HL-60/S4 (cell line): ENCODE measurements around the gene PACS1.

Experiments used
- in situ Hi-C: fragments of 300-500 bp; cut with MboI; formaldehyde crosslinking; loops from 2 replicates; pipeline ENCODE4 v1.14.3; 2022; ENCODE audit warnings: low sequenced_read_pairs

The PACS1 gene

DNA sequence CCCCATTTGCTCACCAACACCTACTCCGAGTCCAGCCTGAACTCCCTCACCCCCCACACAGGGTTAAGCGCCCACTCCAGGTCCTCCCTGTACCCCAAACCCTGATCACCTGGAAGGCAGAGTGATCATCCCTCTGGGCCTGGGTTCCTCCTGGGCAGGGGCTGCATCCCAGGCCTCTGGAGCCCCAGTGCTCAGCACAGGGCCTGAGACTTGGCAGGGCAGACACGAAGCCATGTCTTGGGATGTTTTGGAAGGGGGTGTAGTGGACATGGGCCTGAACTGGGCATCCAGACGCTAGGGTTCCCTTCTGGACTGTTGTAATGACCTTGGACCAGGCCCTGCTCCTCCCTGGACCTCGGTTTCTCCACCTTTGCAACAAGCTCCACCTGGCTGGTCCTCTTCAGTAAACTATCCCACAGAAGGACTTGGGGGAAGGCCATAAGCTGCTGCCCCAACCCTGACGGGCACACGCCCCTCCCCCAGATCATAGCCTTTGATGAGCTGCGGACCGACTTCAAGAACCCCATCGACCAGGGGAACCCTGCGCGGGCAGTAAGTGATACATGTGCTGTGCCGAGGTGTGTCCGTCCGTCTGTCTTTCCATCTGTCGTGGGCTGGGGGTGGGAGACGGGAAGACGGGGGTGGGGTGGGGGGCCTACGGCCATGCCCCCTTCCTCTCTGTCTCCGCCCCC lies 211.8 kb downstream of the PACS1 start:
- in situ Hi-C loops, result no loop called here

DNA sequence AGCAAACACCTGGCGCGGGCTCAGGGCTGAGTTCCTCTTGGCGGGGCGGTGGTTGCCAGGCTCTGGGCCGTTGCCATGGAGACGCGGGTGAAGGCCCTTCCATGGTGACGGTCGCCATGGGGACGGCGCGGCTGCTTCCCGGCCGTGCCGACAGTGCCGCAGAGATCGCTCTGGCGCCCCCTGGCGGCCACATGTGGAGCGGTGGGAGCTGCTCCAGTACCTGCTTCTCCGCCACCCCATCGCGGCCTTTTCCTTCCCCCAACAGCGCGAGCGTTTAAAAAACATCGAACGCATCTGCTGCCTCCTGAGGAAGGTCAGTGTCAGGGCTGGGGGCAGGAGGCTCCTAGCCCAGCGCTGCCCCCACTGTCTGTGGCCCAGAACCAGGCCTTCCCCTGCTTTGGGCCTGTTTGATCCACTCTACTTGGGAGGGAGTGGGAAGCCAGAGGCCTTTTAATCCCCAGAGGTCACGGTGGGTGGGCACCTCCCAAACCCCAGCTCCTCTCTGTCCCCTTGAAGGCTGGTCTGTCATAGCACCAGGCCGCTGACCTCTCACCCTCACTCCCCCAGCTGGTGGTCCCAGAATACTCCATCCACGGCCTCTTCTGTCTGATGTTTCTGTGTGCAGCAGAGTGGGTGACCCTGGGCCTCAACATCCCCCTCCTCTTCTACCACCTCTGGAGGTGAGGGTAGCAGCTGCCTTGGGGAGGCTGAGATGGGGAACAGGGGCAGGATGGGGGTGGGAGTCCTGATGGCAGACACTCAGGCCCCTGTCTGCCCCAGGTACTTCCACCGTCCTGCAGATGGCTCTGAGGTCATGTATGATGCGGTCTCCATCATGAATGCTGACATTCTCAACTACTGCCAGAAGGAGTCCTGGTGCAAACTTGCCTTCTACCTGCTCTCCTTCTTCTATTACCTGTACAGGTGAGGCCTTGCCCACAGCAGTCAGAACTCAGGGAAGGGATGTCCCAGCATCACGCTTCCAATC lies 212.7 kb downstream of the PACS1 start:
- in situ Hi-C loops, result no loop called here

DNA sequence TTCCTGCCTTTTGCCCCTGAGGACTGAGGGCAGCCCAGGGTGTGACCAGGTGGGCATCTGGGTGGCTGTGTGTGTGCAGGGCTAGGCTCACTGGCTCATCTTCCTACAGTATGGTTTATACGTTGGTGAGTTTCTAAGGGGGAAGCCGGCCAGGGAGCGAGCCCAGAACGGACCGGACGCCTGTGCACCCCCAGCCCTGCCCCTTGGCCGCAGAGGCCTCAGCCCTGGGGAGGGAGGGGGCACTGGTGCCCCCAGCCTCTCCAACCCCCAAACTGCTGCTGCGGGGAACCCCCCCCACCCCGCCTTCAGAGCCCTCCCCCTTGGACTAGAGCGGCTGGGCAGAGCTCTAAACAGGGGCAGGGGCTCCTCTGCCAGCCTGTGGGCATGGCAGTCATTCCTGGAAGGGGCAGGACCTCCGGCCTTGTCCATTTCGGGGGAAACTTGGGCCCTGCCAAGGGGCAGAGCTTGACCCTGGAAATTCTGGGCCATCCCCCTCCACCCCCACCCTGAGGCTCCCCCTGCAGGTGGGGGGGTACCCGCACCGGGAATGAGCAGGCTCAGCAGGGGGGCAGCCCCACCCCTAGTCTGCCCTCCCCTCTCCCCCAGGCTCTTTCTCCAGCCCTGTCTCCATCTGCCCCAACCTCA lies 213.5 kb downstream of the PACS1 start:
- in situ Hi-C loops, result no loop called here

DNA sequence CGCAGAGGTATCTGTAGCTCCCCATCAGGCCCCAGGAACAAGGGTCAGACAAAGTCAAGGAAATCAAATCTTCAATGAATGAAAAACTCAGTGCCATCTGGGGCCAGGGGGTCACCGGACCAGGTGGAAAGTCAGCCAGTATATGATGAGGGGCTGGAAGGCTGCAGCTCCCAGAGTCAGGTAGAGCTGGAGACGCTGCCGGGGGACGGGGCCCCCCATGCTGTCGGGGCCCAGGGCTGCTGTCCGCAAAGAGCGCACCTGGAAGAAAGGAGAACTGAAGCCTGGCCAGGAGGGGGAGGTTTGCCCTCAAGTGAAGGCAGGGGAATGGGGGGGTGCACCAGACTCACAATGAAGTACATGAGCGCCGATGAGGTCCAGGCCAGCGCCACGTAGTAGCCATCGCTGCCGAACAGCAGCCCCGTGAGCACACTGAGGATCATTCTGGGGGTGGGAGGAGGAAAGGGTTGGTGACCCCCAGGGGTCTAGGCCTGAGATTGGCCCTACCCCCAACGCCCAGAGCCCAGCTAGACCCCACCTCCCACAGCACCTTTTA lies 214.5 kb downstream of the PACS1 start:
- in situ Hi-C loops, result no loop called here

DNA sequence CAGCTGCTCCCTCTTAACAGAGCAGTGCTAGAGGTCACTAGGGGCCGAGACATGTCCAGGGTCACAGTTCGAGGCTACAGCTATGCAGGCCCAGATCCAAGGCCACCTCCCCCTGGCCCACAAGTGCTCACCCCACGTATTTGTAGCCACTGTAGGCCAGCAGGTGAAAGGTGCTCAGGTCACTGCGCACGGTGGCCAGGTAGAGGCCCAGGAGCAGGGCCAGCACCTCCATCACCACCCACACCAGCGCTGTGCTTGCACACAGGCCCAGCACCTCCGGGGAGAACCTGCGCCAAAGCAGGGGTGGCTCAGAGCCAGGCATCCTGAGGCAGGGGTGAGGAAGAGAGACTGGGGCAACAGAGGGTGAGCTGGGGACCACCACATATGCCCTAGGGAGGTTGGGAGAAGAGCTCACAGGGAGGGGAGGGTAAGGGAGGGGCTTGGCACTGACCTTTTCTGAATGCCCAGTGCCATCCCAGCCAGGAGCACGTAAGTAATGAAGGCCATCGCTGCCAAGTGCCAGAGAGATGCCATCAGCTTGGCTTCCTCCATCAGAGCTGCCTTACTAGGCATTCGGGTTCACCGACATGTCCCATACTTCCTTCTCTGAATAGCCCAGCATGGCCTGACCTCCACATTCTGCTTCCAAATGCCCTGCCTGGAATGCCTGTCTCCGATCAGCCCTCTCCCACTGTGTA lies 215.3 kb downstream of the PACS1 start:
- in situ Hi-C loops, result no loop called here

DNA sequence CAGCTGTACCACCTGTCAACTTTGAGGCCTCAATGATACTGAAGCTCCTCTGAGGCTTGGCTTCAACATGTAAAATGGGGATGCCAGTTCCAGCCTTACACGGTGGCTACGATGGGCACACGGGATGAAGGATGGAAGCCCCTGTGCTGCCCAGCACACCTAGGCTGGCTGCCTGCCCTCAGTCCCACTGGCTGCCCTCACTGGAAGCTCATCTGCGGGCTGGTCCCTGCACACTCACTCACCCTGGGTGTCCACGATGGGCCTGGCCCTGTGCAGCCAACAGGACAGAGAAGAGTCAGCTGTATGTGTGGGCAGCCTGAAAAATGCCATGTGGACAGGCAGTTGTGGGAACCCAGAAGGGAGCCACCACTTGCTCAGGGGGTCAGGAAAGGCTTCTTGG lies 216.6 kb downstream of the PACS1 start:
- in situ Hi-C loops, result no loop called here

DNA sequence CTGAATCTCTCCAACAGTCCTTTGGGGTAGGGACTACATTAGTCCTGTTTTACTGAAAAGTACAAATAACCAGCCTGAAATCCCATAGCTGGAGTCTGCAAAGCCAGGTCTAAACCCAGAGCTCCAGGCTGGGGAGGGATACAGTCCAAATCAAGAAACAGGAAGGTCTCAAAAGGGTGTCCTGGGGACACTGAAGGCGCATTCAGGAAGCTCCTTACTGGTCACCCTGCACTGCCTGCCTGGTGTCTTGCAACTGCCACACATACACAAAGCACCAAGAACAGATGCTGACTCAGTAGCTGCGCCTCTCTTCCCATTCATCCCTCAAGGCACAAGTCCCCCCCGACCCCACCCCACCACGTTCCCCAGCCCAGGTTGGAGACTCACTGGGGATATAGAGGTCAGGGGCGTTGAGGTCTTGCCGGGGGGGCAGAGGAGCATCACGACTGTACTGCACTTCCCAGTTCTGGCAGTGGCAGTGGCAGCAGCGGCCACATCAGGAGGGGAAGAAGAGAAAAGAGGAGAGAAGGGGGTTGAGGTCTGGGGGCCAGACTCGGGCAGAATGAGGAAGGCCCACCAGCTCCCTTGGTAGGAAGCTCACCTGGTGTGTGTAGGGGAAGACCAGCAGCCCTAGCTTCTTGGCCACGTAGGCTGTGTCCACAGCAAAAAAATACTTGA lies 217.3 kb downstream of the PACS1 start:
- in situ Hi-C loops, result no loop called here

DNA sequence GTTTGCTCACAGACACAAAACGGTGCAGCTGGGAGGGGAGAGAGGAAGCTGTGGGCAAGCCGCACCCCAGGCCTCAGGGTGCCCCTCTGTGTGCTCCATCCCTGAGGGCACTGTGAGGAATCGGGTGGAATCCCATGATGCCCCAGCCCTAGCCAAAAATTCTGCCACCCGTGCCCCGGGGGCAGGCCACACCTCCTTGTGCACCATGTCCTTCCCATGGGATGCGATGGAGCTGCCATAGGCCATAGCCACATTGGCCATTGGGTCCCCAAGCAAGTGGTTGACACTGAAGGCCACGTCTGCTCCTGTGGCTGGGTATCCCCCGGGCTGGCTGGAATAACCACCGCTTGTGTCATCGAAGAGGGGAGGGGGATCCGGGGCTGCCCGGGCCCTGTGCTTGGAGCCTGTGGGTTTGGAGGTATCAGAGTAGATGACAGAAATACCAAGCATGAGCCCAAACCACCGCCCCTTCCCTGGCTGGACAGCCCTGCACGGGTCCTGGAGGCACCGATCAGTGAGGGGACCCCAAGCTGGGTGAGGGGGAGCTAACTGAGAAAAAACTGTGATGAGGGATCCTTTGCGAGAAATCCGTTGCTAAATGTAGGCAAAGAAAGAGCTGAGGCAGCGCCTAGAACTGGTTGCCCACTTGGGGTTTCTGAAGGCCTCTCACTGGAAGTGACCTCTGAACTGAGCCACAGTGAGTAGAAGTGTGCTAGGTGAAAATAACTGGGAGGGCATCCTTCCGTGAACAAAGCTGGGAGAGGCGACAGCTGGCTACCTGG lies 218.0 kb downstream of the PACS1 start:
- in situ Hi-C loops, result no loop called here

DNA sequence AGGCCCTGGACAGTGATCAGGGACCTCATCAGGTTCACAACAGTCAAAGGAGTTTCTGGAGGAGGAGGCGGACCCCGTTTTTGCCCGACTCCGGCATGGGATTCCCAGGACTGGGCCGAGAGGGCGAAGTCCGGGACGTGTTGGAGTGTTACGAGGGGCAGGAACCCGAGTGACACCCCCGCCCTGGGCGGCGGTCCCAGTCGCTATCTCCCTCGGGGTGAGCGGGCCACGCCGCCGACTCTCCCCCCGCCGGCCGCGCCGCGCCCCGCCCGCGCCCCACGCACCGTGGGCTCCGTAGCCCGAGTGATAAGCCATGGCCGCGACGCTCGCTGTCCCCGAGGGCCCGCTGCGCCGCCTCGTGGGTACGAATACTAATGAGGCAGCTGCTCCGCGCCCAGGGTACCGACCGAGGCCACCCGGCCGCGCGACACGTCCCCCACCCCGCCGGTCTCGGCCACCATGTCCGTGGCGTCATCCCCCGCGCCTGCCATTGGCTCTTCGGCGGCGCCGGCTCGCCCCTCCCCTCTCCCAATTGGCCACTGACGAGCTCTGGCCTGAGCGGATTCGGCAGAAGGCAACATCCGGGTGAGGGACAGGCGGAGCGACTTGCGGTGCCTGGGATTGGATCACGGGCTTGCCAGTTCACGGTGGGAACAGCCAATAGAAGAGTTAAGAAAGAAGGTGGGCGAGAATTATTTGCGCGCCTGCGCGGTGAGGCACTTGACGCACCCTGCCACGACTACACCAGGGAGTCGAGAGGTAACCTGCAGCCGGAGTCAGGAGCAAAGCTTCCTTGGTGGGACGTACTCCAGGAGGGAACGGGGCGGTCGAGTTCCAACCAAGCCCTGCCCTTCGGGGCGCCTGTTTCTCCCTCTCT lies 218.8 kb downstream of the PACS1 start, which contains the start of gene YIF1A:
TSS of gene YIF1A (minus strand) at position 473 of the 877 bp plus-strand sequence. CDS start at position 315, 158 bp downstream.
- in situ Hi-C loops, result no loop called here

DNA sequence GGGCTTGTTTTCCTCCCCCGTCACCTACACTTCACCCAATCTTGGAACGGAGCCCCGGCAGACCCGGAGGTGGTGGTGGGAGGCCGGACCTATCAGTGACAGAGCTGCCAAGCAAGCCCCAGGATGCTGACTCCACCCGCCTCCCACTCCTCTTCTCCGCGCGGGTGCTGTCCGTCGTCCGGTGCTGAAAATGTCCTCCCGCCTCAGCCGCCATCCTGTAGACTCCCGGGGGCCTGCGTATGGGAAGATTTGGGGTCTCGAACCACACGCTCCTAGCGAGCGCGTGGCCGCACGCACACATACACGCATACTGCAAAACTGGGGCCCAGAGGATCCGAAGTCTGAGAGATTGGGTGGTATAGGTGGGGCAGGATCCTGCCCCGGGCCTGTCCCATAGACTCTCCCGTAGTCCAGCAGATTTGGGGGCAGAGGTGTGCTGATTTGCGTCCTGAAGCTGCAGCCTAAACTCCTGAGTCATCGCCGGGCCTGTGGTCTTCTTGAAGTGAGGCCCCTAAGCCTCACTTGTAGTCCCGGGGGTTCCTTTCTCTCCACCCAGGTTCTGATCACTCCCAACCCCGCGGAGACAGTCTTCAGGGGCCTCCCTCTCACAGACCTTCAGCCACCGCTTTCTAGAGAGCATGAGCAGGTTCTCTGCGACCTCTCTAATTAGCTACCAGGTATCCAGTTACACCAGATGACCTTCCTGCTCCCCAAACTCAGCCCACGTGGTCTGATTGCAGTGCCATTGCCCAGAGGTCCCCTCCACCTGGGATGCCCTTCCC lies 219.7 kb downstream of the PACS1 start:
- in situ Hi-C loops, result no loop called here

DNA sequence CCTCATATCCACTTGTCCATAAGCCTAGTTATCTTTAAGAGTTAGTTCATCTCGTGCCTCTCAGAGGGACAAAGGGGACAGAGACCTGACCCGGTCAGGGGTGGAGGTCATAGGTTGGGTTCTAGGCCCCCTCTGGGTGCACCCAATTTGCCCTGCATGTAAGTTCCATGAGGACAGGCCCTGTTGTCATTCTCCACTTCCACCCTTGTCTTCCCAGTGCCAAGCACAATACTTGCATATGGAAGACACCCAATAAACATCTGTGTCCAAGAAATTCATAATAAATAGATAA lies 220.2 kb downstream of the PACS1 start:
- in situ Hi-C loops, result no loop called here

DNA sequence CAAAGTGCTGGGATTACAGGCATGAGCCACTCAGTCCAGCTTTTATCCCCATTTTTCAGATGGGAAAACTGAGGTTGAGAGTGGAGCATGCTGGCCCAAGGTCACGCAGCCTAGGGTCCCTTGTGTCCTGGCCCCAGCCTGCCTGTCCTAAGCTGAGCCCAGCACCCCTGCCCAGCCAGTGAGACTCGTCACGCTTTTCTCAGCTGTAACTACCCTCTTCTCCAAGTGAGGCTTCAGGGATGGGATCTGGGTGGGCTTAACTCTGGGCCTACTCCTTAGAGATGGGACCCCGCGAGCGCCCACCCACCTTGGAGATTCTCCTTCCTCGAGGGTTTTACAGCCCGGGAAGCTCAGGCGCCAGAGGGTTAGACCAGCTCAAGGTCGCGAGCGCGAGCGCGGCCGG lies 221.2 kb downstream of the PACS1 start:
- in situ Hi-C loops, result no loop called here

DNA sequence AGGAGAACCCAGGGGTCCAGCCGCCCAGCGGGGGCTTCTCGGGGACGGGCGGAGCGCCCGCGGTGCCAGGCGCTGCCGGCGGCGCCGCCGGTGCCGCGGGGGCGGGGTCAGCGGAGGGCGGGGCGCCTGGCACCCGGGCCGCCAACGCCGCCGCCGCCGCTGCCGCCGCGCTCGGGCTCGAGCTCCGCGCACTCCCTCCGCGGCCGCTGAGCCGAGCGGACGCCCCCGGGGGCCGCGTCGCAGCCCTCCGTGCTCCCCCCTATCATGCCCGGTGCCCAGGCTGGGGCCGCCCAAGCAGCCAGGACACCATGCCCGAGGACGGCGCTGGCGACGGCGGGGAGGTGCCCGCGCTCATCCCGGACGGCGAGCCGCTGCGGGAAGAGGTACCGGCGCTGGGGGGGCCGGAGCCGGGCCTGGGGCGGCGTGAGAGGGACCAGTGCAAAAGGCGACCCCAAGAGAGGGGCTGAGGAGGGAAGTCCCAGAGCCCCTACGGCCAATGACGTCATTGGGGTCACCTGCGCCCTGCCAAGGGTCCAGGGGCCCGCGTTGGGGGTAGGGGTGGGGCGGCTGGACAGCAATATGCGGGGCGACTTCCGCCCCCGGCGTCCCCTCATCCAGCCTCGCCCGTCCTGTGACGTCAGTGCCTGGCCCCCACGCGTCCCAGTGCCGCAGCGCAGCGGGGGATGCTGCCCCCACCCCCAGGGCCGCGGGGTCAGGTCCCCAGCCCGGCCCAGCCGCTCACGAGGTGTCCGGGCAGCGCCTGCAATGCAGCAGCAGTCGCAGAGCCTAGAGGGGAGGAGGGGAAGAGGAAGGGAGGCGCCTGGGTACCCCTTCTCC lies 221.9 kb downstream of the PACS1 start, which contains the start of gene TMEM151A:
TSS of gene TMEM151A (plus strand) at position 189 of the 837 bp plus-strand sequence. CDS start at position 309, 120 bp downstream.
- in situ Hi-C loops, result no loop called here

DNA sequence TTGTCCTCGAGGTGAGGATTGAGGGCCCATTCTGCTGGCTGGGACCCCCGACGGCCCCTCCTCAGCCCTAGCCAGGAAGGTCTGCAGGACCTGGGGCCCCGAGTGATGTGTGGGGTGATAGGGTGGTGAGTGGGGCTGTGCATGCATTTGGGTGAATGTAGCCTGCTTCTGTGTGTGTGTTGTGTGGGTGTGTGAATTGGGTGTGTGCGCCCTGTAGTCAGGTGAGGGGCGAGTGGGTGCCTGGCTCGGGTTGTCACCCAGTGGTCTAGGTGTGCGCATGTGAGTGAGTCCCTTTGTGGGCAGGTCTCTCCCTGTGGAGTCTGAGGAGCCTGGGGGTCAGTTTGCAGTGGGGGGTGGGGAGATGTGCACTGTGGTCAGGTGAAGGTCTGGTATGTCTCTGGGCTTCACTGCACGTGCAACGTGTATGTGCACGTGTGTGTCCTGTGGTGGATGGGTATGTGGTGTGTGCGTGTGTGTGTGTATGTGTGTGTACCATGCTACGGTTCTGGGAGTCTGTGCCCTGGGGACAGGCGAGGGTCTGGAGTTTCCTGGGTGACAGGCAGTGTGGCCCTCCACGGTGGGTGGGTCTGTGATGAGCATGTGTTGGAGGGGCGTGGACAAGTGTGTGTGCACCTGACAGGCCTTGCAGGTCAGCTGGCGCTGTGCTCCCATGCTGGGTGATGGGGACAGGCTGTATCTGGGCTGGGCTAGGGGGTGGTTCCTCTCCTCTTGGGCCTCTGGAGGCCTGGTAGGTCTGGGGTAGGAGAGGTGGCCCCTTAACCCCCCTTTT lies 222.7 kb downstream of the PACS1 start:
- in situ Hi-C loops, result no loop called here

DNA sequence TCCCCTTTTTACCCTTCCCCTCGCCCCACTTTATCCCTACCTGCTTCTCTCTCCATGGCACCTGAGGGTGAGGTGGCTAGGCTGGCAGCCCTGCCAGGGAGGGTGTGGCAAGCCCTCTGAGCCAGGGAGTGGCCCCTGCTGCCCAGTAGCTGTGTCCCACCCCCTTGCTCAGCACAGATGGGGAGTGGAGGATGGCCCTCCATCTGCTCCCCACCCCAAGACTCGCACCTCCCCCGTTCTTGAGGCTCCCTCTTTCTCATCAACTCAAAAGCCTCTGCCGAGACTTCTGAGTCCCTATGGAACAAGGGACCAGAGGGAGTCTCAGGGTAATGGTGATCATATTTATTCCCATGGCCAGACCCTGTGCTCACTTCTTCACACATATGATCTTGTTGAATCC lies 223.3 kb downstream of the PACS1 start:
- in situ Hi-C loops, result no loop called here
